Activated CD8-positive, alpha-beta T cell treated with anti-CD3 and anti-CD28 coated beads for 36 hours (primary cell): ENCODE results near the gene MTFP1. TPM values are rescaled to one million over a fixed set of nuclear protein-coding genes. Genes with fewer than 3 reads are reported as not detected.

Source experiments
- ATAC-seq: fragments of 200-7000 bp; cut with Tn5 transposase; one replicate; pipeline ENCODE4 v1.10.0; 2021; ENCODE audit warnings: mild to moderate bottlenecking, moderate library complexity
- CTCF ChIA-PET: fragments of 350-600 bp; sonication (Branson Sonifier 250); formaldehyde crosslinking; loops from one replicate; lab custom pipeline; 2021; ENCODE audit warnings: antibody characterized with exemption; lab: Charles Lee
- POLR2A ChIA-PET: fragments of 350-600 bp; sonication (Branson Sonifier 250); formaldehyde crosslinking; loops from one replicate; lab custom pipeline; 2021; ENCODE audit warnings: antibody characterized with exemption; lab: Charles Lee
- DNase-seq: peaks from one replicate; pipeline ENCODE4 v3.0.0-alpha.2; 2020
- H3K27ac Mint-ChIP-seq: one replicate; pipeline ENCODE4 v1.8.0; 2021; ENCODE audit warnings: mild to moderate bottlenecking, mixed read lengths
- H3K27me3 Mint-ChIP-seq: one replicate; pipeline ENCODE4 v1.8.0; 2021; ENCODE audit warnings: mixed read lengths
- H3K36me3 Mint-ChIP-seq: one replicate; pipeline ENCODE4 v1.8.0; 2021; ENCODE audit warnings: low read depth, mixed read lengths
- H3K4me1 Mint-ChIP-seq: one replicate; pipeline ENCODE4 v1.8.0; 2021; ENCODE audit warnings: low read depth, mixed read lengths
- H3K4me3 Mint-ChIP-seq: one replicate; pipeline ENCODE4 v1.8.0; 2021; ENCODE audit warnings: mild to moderate bottlenecking, moderate library complexity, mixed read lengths
- H3K9me3 Mint-ChIP-seq: one replicate; pipeline ENCODE4 v1.8.0; 2021; ENCODE audit warnings: mixed read lengths
- intact Hi-C: fragments of 100-400 bp; cut with micrococcal nuclease; formaldehyde crosslinking; loops from one replicate; pipeline ENCODE4 v1.10.0; 2022
- total RNA-seq, 2 experiments: library from RNA; stranded (reverse); gene quantifications; one replicate each; pipeline ENCODE4 v1.2.3, GENCODE V29; 2021
- TF ChIP-seq, protein P1 (sequence below): fragments of 200-600 bp; IDR thresholded peaks from one replicate; pipeline ENCODE4 v1.8.0; 2022; ENCODE audit warnings: antibody characterized with exemption, mild to moderate bottlenecking

The MTFP1 gene
- total RNA-seq, 2 experiments from 2014 or later: 89.8 to 93.8 TPM

DNA sequence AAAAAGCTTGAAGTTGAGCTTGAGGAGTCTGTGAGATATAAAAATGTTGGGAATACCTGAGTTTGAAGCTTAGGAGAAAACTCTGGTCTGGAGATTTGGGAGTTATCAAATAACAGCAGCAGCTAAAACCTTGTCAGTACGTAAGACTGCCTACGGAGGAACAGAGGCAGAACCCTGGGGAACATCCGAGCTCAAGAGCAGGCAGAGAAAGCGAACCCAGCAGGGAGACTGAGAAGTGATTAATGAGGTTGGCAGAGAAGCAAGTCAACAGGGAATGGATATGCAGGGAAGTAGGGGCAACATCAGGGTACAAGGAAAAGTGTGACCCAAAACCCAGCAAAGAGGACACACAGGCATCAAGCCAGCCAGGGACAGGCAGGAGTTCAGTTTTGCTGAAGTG is 12.6 kb upstream of the MTFP1 start:
- Mint-ChIP-seq H3K9me3 (no peaks in the 10 kb centered on the region), H3K36me3 (peaks cover 43% of the 10 kb centered on the region), H3K27ac (peak overlapping the region; percentile 41), H3K4me3 (no peak overlapping the region), H3K27me3 (no peaks in the 10 kb centered on the region), H3K4me1 (peaks cover 38% of the 10 kb centered on the region)
- ChIA-PET POLR2A (interaction anchor here (1.3 to 2.8 kb wide), 3 partner anchors 11 to 21 kb away, joined by 3 to 19 read pairs (median 3); partner anchors contain the start of gene MTFP1), CTCF (interaction anchor here (1.0 to 2.8 kb wide), 7 partner anchors 12 to 125 kb away, joined by 3 to 11 read pairs (median 4); partner anchors contain the start of genes MTFP1 and RNF215)
- DNase-seq (no peak), ATAC-seq (no peak)
- TF ChIP-seq, protein P1, sequence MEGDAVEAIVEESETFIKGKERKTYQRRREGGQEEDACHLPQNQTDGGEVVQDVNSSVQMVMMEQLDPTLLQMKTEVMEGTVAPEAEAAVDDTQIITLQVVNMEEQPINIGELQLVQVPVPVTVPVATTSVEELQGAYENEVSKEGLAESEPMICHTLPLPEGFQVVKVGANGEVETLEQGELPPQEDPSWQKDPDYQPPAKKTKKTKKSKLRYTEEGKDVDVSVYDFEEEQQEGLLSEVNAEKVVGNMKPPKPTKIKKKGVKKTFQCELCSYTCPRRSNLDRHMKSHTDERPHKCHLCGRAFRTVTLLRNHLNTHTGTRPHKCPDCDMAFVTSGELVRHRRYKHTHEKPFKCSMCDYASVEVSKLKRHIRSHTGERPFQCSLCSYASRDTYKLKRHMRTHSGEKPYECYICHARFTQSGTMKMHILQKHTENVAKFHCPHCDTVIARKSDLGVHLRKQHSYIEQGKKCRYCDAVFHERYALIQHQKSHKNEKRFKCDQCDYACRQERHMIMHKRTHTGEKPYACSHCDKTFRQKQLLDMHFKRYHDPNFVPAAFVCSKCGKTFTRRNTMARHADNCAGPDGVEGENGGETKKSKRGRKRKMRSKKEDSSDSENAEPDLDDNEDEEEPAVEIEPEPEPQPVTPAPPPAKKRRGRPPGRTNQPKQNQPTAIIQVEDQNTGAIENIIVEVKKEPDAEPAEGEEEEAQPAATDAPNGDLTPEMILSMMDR: no peak
- intact Hi-C loops: no loop called here

DNA sequence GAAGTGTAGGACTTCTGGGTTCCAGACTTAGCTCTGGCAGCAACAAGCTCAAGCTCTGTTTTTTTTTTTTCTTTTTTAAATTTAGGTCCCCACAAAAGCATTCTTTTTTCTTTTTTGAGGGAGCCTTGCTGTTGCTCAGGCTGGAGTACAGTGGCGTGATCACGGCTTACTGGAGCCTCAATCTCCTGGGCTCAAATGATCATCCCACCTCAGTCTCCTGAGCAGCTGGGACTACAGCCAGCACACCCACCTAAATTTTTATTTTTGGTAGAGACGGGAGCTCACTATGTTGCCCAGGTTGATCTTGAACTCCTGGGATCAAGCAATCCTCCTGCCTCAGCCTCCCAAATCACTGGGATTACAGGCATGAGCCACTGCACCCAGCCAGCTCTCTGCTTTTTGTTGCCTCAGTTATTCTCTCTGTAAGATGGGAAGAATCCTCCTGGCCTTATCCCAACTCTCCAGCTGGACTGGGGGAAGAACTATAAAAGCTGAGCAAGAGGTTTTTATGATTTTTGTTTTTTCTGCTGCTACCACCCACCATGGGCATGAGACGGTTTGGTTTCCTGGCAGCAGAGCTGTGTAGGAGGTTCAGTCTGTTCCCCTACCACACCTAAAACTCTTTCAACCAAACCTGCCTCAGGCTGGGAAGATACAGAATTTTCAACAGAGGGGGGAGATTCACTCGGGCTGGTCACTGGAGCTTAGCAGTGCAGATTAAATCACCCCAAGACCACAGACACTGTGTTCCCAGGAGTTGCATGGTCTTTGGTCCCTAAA is 11.6 kb upstream of the MTFP1 start:
- ChIA-PET POLR2A (interaction anchor here (0.8 to 2.8 kb wide), 5 partner anchors 10 to 71 kb away, joined by 3 to 19 read pairs (median 4); partner anchors contain the start of gene MTFP1), CTCF (interaction anchor here (0.7 to 2.8 kb wide), 8 partner anchors 8 to 128 kb away, joined by 3 to 11 read pairs (median 4); partner anchors contain the start of genes MTFP1 and RNF215)
- H3K27ac Mint-ChIP-seq: peak overlapping the region; percentile 79
- no peaks in the 10 kb centered on the region for H3K27me3 Mint-ChIP-seq
- no peak overlapping the region for H3K4me3 Mint-ChIP-seq
- peaks cover 53% of the 10 kb centered on the region for H3K36me3 Mint-ChIP-seq
- intact Hi-C loops: no loop called here
- H3K9me3 Mint-ChIP-seq: no peaks in the 10 kb centered on the region
- ATAC-seq: peak; percentile 53
- TF ChIP-seq, protein P1: no peak
- peaks cover 35% of the 10 kb centered on the region for H3K4me1 Mint-ChIP-seq
- DNase-seq: no peak

DNA sequence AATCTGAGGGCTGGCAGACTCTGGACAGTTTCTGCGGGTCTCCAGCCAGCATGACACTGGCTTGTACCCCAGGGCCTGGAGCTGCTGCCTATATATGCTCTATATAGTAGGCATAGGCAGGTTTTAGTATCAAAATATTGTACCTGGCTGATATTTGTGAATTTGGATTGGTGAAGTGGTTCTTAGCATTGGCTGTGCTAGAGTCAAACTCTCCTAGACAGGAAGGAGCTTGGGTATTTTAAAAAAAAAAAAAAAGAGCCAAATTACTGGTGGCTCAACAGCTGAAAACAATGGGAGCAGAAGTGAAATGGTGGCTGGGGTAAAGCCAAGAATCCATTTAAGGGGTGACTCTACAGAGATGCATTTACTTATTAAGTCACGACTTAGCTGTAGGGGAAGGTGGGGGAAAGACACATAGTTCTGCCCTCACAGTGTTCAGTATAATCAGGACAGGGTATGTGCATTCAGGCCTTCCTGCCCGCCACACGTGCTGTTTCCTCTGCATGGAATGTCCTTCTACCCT is 11.0 kb upstream of the MTFP1 start:
- Mint-ChIP-seq H3K4me3 (no peak overlapping the region), H3K4me1 (peaks cover 35% of the 10 kb centered on the region), H3K36me3 (peaks cover 58% of the 10 kb centered on the region), H3K9me3 (no peaks in the 10 kb centered on the region), H3K27ac (peak overlapping the region; percentile 79), H3K27me3 (no peaks in the 10 kb centered on the region)
- TF ChIP-seq, protein P1: no peak
- ChIA-PET POLR2A (interaction anchor here (1.0 to 2.8 kb wide), 3 partner anchors 9 to 17 kb away, joined by 3 to 19 read pairs (median 5); partner anchors contain the start of gene MTFP1), CTCF (interaction anchor here (0.7 to 2.8 kb wide), 5 partner anchors 9 to 128 kb away, joined by 4 to 11 read pairs (median 5); partner anchors contain the start of gene MTFP1)
- intact Hi-C loops: no loop called here
- no peak for ATAC-seq
- no peak for DNase-seq

DNA sequence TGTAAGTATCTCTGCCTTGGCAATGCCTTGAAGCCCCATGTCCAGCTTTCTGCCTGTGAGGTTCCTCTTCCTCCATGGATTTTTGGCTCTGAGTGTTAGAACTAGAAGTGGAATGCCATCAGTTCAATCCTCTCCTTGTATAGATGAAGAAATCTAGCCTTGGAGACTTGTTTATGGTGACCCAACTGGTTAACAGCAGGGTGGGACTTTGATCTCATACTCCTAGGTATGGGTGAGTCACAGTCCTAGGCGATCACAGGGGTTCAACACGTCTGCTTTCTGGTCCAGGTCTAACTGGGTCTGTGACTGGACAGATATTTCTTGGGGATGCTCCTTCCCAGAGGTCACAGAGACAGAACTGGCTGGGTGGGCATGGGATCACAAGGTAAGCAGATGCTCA is 9.2 kb upstream of the MTFP1 start:
- H3K36me3 Mint-ChIP-seq: peaks cover 69% of the 10 kb centered on the region
- ChIA-PET POLR2A (no interaction called here), CTCF (no interaction called here)
- H3K27me3 Mint-ChIP-seq: no peaks in the 10 kb centered on the region
- H3K4me3 Mint-ChIP-seq: no peak overlapping the region
- H3K27ac Mint-ChIP-seq: no peak overlapping the region
- intact Hi-C loops: no loop called here
- DNase-seq (no peak), ATAC-seq (no peak)
- TF ChIP-seq, protein P1: no peak
- peaks cover 49% of the 10 kb centered on the region for H3K4me1 Mint-ChIP-seq
- no peaks in the 10 kb centered on the region for H3K9me3 Mint-ChIP-seq
